ENCODE measurements around the gene CRADD. TPM values are rescaled to one million over a fixed set of nuclear protein-coding genes. Genes with fewer than 3 reads are reported as not detected.
"Not testable (repeated sequence)": the region's sequence is repeated elsewhere in the genome, so short reads cannot be mapped to it uniquely, and the experiment has no call there.

CRADD gene
- total RNA-seq, 1 donor from 2014 or later, result 8.7 TPM

- intact Hi-C loops (cut with micrococcal nuclease), result loop anchor here (5.0 to 10.0 kb wide), 2 partner anchors 197 to 1645 kb away; no protein-coding TSS in a partner anchor
Observed at GRCh38 chr12:93780101-93780641, 103.0 kb downstream of the CRADD start.

DNA sequence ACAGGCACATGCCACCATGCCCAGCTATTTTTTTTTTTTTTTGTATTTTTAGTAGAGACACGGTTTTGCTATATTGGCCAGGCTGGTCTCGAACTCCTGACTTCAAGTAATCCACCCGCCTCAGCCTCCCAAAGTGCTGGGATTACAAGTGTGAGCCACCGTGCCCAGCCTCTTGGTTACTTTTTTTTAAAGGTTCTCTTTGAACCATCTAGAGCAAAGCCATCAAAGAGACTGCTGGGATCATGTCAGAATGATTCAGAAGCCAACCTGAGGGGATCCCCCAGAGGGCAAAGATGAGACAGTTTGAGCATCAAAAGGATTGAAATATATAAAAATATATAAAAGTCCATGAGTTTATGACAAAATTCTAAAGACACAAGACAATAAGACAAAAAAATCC is 103.7 kb downstream of the CRADD start:
- intact Hi-C loops (cut with micrococcal nuclease), result loop anchor here (5.0 to 10.0 kb wide), 2 partner anchors 196 to 1646 kb away; no protein-coding TSS in a partner anchor

DNA sequence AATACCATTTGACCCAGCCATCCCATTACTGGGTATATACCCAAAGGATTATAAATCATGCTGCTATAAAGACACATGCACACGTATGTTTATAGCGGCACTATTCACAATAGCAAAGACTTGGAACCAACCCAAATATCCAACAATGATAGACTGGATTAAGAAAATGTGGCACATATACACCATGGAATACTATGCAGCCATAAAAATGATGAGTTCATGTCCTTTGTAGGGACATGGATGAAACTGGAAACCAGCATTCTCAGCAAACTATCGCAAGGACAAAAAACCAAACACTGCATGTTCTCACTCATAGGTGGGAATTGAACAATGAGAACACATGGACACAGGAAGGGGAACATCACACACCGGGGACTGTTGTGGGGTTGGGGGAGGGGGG is 104.8 kb downstream of the CRADD start:
- intact Hi-C loops (cut with micrococcal nuclease), result loop anchor here (5.0 to 10.0 kb wide), 2 partner anchors 195 to 1647 kb away; no protein-coding TSS in a partner anchor

DNA sequence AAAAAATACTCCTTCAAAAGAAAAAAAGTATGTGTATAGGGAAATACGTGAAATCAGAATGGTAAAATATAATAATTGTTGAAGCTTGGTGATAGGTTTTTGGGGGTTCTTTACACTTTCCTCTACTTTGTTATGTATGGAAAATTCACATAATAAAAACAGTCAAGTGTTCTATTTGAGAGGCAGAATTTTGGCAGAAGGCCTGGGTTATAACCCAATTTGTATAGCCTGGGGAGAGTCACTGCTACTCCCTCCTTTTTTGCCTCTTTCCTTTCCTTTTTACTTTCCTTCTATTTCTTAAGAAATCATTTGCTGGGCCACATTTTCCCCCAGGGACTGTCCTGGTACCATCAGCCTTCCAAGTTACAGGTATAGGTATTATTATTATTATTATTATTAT is 105.7 kb downstream of the CRADD start:
- intact Hi-C loops (cut with micrococcal nuclease), result loop anchor here (5.0 to 10.0 kb wide), 2 partner anchors 194 to 1648 kb away; no protein-coding TSS in a partner anchor

DNA sequence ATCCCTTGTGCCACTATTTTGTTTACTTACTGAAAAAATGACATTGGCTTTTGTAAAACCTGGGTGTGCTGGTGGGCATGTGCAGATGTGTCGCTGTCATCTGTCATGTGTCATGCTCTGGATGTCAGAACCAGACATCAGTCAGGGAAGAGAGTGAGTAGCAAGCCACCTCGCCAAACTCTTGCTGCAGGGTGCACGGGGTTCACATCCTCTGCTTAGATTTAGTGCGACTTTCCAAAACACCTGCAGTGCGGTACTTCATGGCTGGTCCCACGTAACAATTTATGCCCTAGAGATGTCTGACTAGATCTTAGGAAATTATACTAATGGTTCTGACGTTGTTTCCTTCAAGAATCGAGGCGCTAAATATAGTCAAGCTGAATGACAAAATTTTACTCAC is 106.7 kb downstream of the CRADD start:
- intact Hi-C loops (cut with micrococcal nuclease), result loop anchor here (1.0 to 10.0 kb wide), 6 partner anchors 17 to 1649 kb away; no protein-coding TSS in a partner anchor

DNA sequence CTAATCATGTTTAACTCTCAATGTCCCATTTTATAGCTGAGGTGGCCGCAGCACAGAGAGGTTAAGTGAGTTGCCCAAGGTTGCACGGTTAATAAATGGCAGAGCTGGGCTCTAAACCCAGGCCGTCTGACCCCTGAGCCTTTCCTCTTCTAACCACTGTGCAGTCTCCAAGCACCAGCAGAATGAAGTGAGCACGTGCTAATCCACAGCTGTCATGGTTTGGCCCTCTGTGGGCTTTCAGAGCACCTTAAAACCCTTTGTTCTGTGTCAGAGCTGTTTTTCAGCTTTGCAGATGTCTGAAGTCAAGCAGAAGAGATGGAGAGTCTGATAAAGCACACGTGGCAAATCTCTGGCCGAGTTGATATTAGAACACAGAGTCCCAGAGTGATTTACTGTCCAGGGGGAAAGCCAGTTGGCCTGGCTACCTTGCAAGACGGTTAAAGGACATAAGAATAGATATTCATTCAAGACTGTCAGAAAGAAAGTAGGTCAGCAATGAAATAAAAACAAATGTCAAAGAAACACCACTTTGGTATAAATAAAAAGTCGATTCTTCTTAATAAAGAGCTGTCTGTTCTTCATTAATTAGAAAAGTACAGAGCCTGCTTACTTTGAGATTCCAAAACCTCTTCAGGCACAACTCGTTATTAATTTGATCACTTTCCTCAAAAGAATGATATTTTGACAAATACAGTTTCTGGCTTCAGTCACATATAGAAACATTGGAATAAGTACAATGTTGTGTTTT is 107.3 kb downstream of the CRADD start:
- intact Hi-C loops (cut with micrococcal nuclease), result loop anchor here (1.0 to 10.0 kb wide), 12 partner anchors 17 to 1907 kb away; partner anchors contain the start of genes CRADD and EEA1

GRCh38 chr12:93785249-93786010 is 108.3 kb downstream of the CRADD start:
- intact Hi-C loops (cut with micrococcal nuclease), result loop anchor here (1.0 to 10.0 kb wide), 8 partner anchors 43 to 1908 kb away; partner anchors contain the start of genes CRADD and EEA1

GRCh38 chr12:93786656-93787397 is 109.7 kb downstream of the CRADD start:
- intact Hi-C loops (cut with micrococcal nuclease), result loop anchor here (5.0 to 10.0 kb wide), 4 partner anchors 540 to 1910 kb away; partner anchors contain the start of gene EEA1

DNA sequence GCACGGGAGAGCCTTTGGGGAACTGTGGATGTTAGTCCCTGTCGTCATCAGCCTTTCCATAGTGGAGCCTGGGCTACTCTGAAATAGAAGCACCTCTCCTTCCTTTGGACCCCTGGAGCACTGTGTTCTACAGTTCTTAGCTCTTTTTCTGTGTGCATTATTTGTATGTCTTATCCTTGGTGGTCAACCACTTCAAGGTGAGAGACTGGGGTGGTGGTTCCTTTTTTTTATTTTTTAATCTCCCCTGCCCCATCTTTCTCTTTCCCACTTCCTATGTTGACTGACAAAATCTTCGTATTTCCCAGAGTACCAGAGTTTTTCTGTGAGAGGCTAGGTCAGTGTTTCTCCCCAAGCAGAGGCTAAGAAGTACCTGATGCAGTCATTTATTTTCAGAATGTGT is 111.7 kb downstream of the CRADD start:
- intact Hi-C loops (cut with micrococcal nuclease), result loop anchor here (5.0 to 10.0 kb wide), 4 partner anchors 542 to 1912 kb away; partner anchors contain the start of gene EEA1

DNA sequence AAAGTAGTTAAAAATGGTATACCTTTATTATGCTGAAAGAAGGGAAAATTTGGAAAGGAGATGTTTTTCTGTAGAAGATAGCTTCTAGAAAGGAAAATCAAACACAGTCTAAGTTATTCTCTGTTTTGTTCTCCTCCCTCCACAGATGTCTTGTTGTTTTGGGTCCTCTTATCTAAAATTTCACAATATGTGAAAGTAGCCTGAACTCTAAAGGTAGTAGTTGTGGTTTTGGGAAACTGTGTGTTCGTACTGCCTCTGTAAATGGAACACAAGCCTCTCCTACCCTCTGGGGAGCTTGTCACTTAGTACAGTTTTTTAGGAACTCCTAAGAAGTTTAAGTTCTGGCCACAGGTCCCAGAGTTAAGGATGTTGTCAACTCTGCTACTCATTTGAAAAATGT is 112.6 kb downstream of the CRADD start:
- intact Hi-C loops (cut with micrococcal nuclease), result loop anchor here (5.0 to 10.0 kb wide), 4 partner anchors 542 to 1912 kb away; partner anchors contain the start of gene EEA1

DNA sequence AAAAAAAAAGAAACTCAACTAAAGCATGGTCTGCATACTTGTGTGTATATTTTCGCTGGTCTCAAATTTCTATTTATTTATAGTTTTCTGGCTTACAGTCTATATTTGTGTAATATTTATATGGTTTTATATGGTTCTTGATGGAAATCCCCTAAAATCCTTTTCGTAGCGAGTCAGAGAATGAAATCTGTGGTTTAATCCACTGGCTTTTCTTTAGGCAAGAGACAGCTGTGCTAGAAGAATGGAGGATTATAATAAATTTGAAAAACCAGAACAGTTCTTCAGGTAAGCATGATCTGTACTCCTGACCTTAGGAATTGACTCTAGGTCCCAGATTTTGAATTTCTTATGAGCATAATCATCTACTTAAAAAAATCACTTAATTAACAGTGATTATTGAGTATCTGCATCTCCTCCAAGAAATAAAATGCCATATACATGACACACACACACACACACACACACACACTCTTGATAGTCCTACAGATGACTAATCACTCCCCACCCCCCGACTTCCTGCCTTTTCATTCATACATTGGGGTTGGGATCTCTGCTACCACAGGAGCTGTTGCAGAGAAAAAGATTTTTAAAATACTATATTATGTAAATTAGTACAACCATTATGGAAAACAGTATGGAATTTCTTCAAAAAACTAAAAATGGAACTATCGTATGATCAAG is 113.4 kb downstream of the CRADD start:
- intact Hi-C loops (cut with micrococcal nuclease), result no loop called here

DNA sequence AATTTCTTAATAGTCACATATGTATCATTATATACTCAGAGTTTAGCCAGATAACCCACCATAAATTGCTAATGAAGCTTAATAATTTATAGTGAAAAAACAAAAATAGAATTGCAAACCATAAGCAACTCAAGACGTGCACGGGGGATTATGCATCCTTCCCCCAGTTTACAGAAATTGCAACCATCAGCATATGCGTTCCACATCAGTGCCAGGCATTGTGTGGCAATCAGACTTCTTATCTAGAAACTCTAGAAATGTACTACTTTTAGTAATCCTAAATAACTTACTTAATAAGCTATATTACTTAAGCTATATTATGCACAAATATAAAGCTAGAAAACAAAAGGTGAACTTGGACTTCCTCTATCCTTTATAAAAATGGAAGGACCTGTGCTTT is 115.8 kb downstream of the CRADD start:
- intact Hi-C loops (cut with micrococcal nuclease), result no loop called here

DNA sequence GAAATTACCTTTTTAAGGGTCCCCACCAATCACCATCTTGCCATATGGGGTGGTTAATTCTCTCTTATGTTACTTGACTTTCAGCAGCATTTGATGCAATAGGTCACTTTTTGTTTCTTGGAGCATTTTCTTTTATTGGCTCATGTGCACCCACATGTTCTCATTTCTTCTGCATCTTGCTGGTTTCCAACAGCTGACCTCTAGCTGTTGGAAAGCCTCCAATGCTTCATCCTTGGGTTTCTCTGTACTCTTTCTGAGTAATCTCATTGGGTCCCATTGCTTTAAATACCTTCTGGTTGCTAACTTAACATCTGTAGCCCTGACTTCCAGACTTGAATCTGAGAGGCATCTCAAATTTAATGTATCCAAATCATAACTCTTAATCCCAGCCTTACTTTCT is 116.8 kb downstream of the CRADD start:
- intact Hi-C loops (cut with micrococcal nuclease), result no loop called here

- intact Hi-C loops (cut with micrococcal nuclease), result no loop called here
Observed at GRCh38 chr12:93794738-93795137, 117.6 kb downstream of the CRADD start.

DNA sequence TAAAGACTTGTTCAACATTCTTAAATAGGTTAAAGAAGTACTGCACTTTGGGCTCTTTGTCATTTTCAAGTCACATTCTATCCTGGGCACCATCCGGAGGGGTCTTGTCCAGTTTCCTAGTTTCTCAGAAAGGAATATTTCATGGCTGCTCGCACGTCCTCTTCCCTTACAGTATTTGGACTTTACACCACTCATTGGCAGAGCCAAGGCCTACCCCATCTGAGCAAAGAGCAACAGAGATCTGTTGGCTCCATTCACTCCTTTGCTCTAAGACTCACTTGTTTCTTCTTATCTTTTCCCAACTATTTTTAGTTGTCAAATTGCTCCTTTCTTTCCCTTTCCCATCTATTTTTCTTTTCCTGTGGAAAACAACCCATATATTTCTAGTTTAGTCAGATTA is 118.2 kb downstream of the CRADD start:
- intact Hi-C loops (cut with micrococcal nuclease), result no loop called here

GRCh38 chr12:93796729-93797128 is 119.6 kb downstream of the CRADD start:
- intact Hi-C loops (cut with micrococcal nuclease), result no loop called here

DNA sequence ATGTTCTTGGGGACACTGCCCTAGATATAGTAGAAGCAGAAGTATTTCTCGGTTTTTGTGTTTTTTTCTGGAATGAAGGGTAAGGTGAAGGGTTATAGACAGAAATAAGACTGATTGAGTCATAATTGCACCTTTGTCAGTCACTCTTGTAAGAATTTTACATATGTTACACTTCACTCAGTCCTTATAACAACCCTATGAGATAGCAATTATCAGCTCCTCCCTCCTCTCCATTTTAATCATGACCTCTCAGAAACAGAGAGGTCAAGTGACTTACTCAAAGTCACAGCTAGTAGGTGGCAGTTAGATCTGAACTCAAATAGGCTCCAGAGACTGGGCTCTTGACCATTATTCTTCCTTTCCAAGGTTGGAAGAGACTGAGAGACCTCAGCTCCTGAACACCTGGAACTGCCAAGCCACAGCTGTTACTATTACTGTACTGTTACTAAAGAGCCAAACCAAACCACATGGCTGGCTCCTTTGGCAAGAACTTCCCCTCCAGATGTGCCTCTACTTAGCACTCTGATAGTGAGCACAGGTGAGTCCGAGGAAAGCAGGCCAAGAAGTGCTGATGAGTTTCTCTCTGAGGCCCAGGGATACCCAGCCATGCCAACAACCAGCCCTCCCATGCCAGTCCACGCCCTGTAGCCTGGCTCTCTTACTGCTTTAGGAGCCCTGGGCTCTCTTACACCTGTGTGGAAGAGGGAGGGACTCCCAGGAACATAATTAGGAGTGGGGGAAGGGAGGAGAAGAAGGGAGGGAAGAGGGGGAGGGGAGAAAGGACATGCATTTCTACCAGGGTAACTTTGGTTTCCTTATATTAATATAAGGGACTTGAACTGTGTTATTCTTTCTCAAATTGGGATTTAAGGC is 121.3 kb downstream of the CRADD start:
- intact Hi-C loops (cut with micrococcal nuclease), result no loop called here

- intact Hi-C loops (cut with micrococcal nuclease), result not testable (repeated sequence)
Observed at GRCh38 chr12:93801666-93802065, 124.5 kb downstream of the CRADD start.

- intact Hi-C loops (cut with micrococcal nuclease), result no loop called here
Observed at GRCh38 chr12:93802293-93802692, 125.1 kb downstream of the CRADD start.
